ENCODE measurements around the gene IGIP. TPM values are rescaled to one million over a fixed set of nuclear protein-coding genes. Genes with fewer than 3 reads are reported as not detected.

The IGIP gene
- total and polyA plus RNA-seq, 2 donors (not counting 1 experiment from before 2014, with no cell fraction given): 1.3 to 9.9 TPM

- Histone ChIP-seq H3K27me3 (replicated peaks in 1 of 4; ENCODE audit: control extremely low read depth in 1 of 4, control insufficient read depth in 3 of 4, insufficient read depth in 4 of 4, low read length in 3 of 4) (peaks cover 0 to 7% (median 0%) of the 10 kb centered on the region in 4 experiments), H3K4me3 (ENCODE audit: control extremely low read depth in 1 of 5, extremely low read depth in 1 of 5, insufficient read depth in 1 of 5, low read depth in 2 of 5, low read length in 4 of 5) (peak overlapping the region; percentile 58 to 95 (median 94)), H4K20me1 (ENCODE audit: control insufficient read depth, insufficient read depth, low read length, poor library complexity, severe bottlenecking) (no peaks in the 10 kb centered on the region), H2AFZ (ENCODE audit: insufficient read depth, low read depth, low read length, poor library complexity, severe bottlenecking) (peak overlapping the region; percentile 88), H3K27ac (ENCODE audit: low read length in 2 of 2) (peak overlapping the region; percentile 84 to 98), H3K36me3 (replicated peaks in 1 of 2; ENCODE audit: control extremely low read depth in 1 of 2, control insufficient read depth in 1 of 2, extremely low read depth in 1 of 2, insufficient read depth in 2 of 2, low read length in 1 of 2) (no peaks in the 10 kb centered on the region), H3K4me1 (ENCODE audit: control insufficient read depth in 2 of 2, insufficient read depth in 2 of 2, low read length in 2 of 2) (peaks cover 9 to 16% of the 10 kb centered on the region in 2 donors), H3K4me2 (replicated peaks; ENCODE audit: low read depth, low read length, poor library complexity, severe bottlenecking) (peak overlapping the region; percentile 98), H3K9ac (ENCODE audit: low read length) (peak overlapping the region; percentile 99), H3K9me3 (ENCODE audit: control extremely low read depth in 1 of 3, control insufficient read depth in 2 of 3, insufficient read depth in 1 of 3, low read length in 2 of 3) (no peaks in the 10 kb centered on the region), H3K79me2 (ENCODE audit: control insufficient read depth, insufficient read depth, low read length) (peaks cover 6% of the 10 kb centered on the region)
- Mint-ChIP-seq H3K27ac (peak overlapping the region; percentile 94), H3K4me3 (peak overlapping the region; percentile 94), H3K9me3 (ENCODE audit: insufficient read depth) (no peaks in the 10 kb centered on the region), H3K4me1 (peaks cover 15% of the 10 kb centered on the region), H3K27me3 (no peaks in the 10 kb centered on the region)
- ATAC-seq (ENCODE audit: low read depth): peak; percentile 44
- TF ChIP-seq EZH2 (IDR thresholded peaks at IDR 0.05; ENCODE audit: borderline replicate concordance, insufficient read depth, low read depth, low read length, poor library complexity, severe bottlenecking): no peak
- peak; percentile 28 for TF ChIP-seq CTCF (IDR thresholded peaks at IDR 0.05)
- DNase-seq: peak; percentile 88
- CTCF ChIA-PET: interaction anchor here (1.1 to 1.7 kb wide), 3 partner anchors 30 to 171 kb away, joined by 3 to 5 read pairs (median 3); partner anchors contain the start of gene HBEGF
- intact Hi-C loops (cut with micrococcal nuclease): loop anchor here (1.0 to 10.0 kb wide), 6 partner anchors 18 to 1841 kb away; partner anchors contain the start of genes ANKHD1, CDC25C, FAM53C and PURA
- WGBS (ENCODE audit: insufficient coverage): under 1% methylated on average over 58 of the region's 58 CpGs
- POLR2A ChIA-PET: interaction anchor here (1.5 to 1.9 kb wide), 3 partner anchors 61 to 227 kb away, joined by 3 to 6 read pairs (median 5); partner anchors contain the start of gene ANKHD1
Measured at GRCh38 chr5:140175367-140176030, 49.8 kb downstream of the IGIP start.

GRCh38 chr5:140176031-140176387 lies 50.3 kb downstream of the IGIP start:
- Mint-ChIP-seq H3K4me1 (peaks cover 15% of the 10 kb centered on the region), H3K27ac (peak overlapping the region; percentile 87), H3K9me3 (ENCODE audit: insufficient read depth) (no peaks in the 10 kb centered on the region), H3K4me3 (peak overlapping the region; percentile 93), H3K27me3 (no peaks in the 10 kb centered on the region)
- Histone ChIP-seq H3K79me2 (ENCODE audit: control insufficient read depth, insufficient read depth, low read length) (peaks cover 6% of the 10 kb centered on the region), H3K4me2 (replicated peaks; ENCODE audit: low read depth, low read length, poor library complexity, severe bottlenecking) (peak overlapping the region; percentile 98), H2AFZ (ENCODE audit: insufficient read depth, low read depth, low read length, poor library complexity, severe bottlenecking) (peak overlapping the region; percentile 88), H3K9me3 (ENCODE audit: control extremely low read depth in 1 of 3, control insufficient read depth in 2 of 3, insufficient read depth in 1 of 3, low read length in 2 of 3) (no peaks in the 10 kb centered on the region), H3K27me3 (replicated peaks in 1 of 4; ENCODE audit: control extremely low read depth in 1 of 4, control insufficient read depth in 3 of 4, insufficient read depth in 4 of 4, low read length in 3 of 4) (peaks cover 0 to 7% (median 0%) of the 10 kb centered on the region in 4 experiments), H3K27ac (ENCODE audit: low read length in 2 of 2) (peak overlapping the region; percentile 84 to 98), H3K4me1 (ENCODE audit: control insufficient read depth in 2 of 2, insufficient read depth in 2 of 2, low read length in 2 of 2) (peaks cover 9 to 16% of the 10 kb centered on the region in 2 donors), H3K9ac (ENCODE audit: low read length) (peak overlapping the region; percentile 99), H4K20me1 (ENCODE audit: control insufficient read depth, insufficient read depth, low read length, poor library complexity, severe bottlenecking) (no peaks in the 10 kb centered on the region), H3K36me3 (replicated peaks in 1 of 2; ENCODE audit: control extremely low read depth in 1 of 2, control insufficient read depth in 1 of 2, extremely low read depth in 1 of 2, insufficient read depth in 2 of 2, low read length in 1 of 2) (no peaks in the 10 kb centered on the region), H3K4me3 (ENCODE audit: control extremely low read depth in 1 of 5, extremely low read depth in 1 of 5, insufficient read depth in 1 of 5, low read depth in 2 of 5, low read length in 4 of 5) (peak overlapping the region; percentile 58 to 95 (median 94))
- POLR2A ChIA-PET: interaction anchor here (1.5 to 1.7 kb wide), 2 partner anchors 61 to 226 kb away, joined by 3 to 5 read pairs; partner anchors contain the start of gene ANKHD1
- WGBS (ENCODE audit: insufficient coverage): 0% methylated on average over 2 of the region's 4 CpGs
- intact Hi-C loops (cut with micrococcal nuclease): loop anchor here (10.0 kb wide), 1 partner anchor 1841 kb away; the partner anchor contains the start of genes CDC25C and FAM53C
- no peak for ATAC-seq (ENCODE audit: low read depth)
- TF ChIP-seq EZH2 (IDR thresholded peaks at IDR 0.05; ENCODE audit: borderline replicate concordance, insufficient read depth, low read depth, low read length, poor library complexity, severe bottlenecking): no peak
- no peak for TF ChIP-seq CTCF (IDR thresholded peaks at IDR 0.05)
- CTCF ChIA-PET: no interaction called here
- DNase-seq: no peak
